ENCODE data around the gene FBXL17. TPM values are rescaled to one million over a fixed set of nuclear protein-coding genes. Genes with fewer than 3 reads are reported as not detected.

The FBXL17 gene
- total RNA-seq, 1 experiment from 2014 or later: 5.3 TPM

GRCh38 chr5:108001222-108001621, 380.7 kb downstream of the FBXL17 start:
- Histone ChIP-seq H3K14ac (ENCODE audit: insufficient read depth, low read length) (no peak overlapping the region), H3K23me2 (ENCODE audit: insufficient read length, low read depth, low read length, poor library complexity, severe bottlenecking) (no peaks in the 10 kb centered on the region), H3K9me3 (ENCODE audit: control insufficient read depth, low read depth, low read length) (no peaks in the 10 kb centered on the region), H3K4ac (ENCODE audit: low read depth, low read length) (no peak overlapping the region), H4K20me1 (ENCODE audit: control insufficient read depth, insufficient read depth, insufficient read length) (no peaks in the 10 kb centered on the region), H2BK5ac (ENCODE audit: insufficient read length, low read length) (no peak overlapping the region), H3K18ac (ENCODE audit: insufficient read length, low read depth, low read length) (no peak overlapping the region), H2AFZ (ENCODE audit: low read length) (no peak overlapping the region), H4K8ac (replicated peaks; ENCODE audit: insufficient read length, low read depth, low read length) (no peak overlapping the region), H2BK15ac (ENCODE audit: low read depth, low read length) (no peak overlapping the region), H3K79me1 (ENCODE audit: insufficient read depth, low read depth, low read length, poor library complexity, severe bottlenecking) (no peaks in the 10 kb centered on the region), H4K91ac (ENCODE audit: insufficient read length, low read depth, low read length) (no peak overlapping the region), H2AK5ac (ENCODE audit: insufficient read length, low read length) (no peak overlapping the region), H4K5ac (ENCODE audit: insufficient read length, low read depth, low read length) (no peak overlapping the region), H3K56ac (ENCODE audit: insufficient read length, low read depth, low read length) (no peak overlapping the region), H3T11ph (ENCODE audit: low read length) (no peak overlapping the region), H3K23ac (ENCODE audit: insufficient read length, low read depth, low read length) (no peak overlapping the region), H3K4me2 (ENCODE audit: insufficient read depth, insufficient read length, low read length) (no peak overlapping the region), H2BK12ac (ENCODE audit: insufficient read length, low read depth, low read length) (no peak overlapping the region), H3K79me2 (ENCODE audit: insufficient read depth, low read length) (no peaks in the 10 kb centered on the region), H2BK20ac (ENCODE audit: low read depth, low read length, poor library complexity, severe bottlenecking) (no peak overlapping the region), H3K27me3 (ENCODE audit: insufficient read depth, low read length) (no peaks in the 10 kb centered on the region), H3K27ac (ENCODE audit: insufficient read length, low read depth, low read length) (no peak overlapping the region), H3K9ac (ENCODE audit: extremely low read depth, insufficient read length, low read length) (no peak overlapping the region), H3K4me1 (ENCODE audit: insufficient read depth, low read length) (peaks cover 3% of the 10 kb centered on the region; the same call in 1 of the 2 replicates), H2BK120ac (ENCODE audit: low read depth, low read length, poor library complexity, severe bottlenecking) (no peak overlapping the region)
- no peak for TF ChIP-seq CTCF (conservative IDR thresholded peaks at IDR 0.05)
- peaks cover 1 to 5% of the 10 kb centered on the region in 2 experiments; a peak in 1 of 5 replicates for H3K9me3 Mint-ChIP-seq
- no peak overlapping the region for H3K27ac Mint-ChIP-seq
- WGBS (ENCODE audit: extremely low coverage, insufficient read length, low lambda C conversion rate): no CpG with 5 or more reads among the region's 4 CpGs
- H3K4me3 Mint-ChIP-seq: no peak overlapping the region
- no peaks in the 10 kb centered on the region; a peak in 1 of 7 replicates for H3K36me3 Mint-ChIP-seq (ENCODE audit: insufficient read depth in 1 of 3, low read depth in 3 of 3)
- no peak for DNase-seq
- no peaks in the 10 kb centered on the region for H3K27me3 Mint-ChIP-seq (ENCODE audit: low read depth)
- H3K4me1 Mint-ChIP-seq: peaks cover 16 to 19% of the 10 kb centered on the region in 2 experiments
